ENCODE data around the gene OMP. TPM values are rescaled to one million over a fixed set of nuclear protein-coding genes. Genes with fewer than 3 reads are reported as not detected.

The OMP gene
- total RNA-seq, 2 experiments from 2014 or later: not detected

GRCh38 chr11:77127920-77128691, 25.5 kb downstream of the OMP start, which contains the start of gene MYO7A:
Gene MYO7A (plus strand): TSS chr11:77128246. CDS start chr11:77130635, 2,389 bp downstream.
- Mint-ChIP-seq H3K27ac (no peak within 1 kb of the TSS), H3K27me3 (peaks cover 2% of the 10 kb centered on the region), H3K4me3 (peak within 1 kb of the TSS; percentile 29), H3K9me3 (no peaks in the 10 kb centered on the region), H3K36me3 (no peaks in the 10 kb centered on the region), H3K4me1 (ENCODE audit: low read depth) (peaks cover 5% of the 10 kb centered on the region)
- ChIA-PET CTCF (interaction anchor here (0.9 to 5.8 kb wide), 33 partner anchors 8 to 421 kb away, joined by 3 to 149 read pairs (median 5); no protein-coding TSS in a partner anchor), POLR2A (no interaction called here)
- intact Hi-C loops (cut with micrococcal nuclease): loop anchor here (1.0 to 2.0 kb wide), 2 partner anchors 60 to 421 kb away; no protein-coding TSS in a partner anchor
- DNase-seq: no peak

GRCh38 chr11:77129069-77129841, 26.6 kb downstream of the OMP start:
- CTCF ChIA-PET: interaction anchor here (0.6 to 5.8 kb wide), 5 partner anchors 38 to 488 kb away, joined by 3 to 149 read pairs (median 12); no protein-coding TSS in a partner anchor
- peaks cover 5% of the 10 kb centered on the region for H3K4me1 Mint-ChIP-seq (ENCODE audit: low read depth)
- H3K4me3 Mint-ChIP-seq: no peak overlapping the region
- no peak overlapping the region for H3K27ac Mint-ChIP-seq
- POLR2A ChIA-PET: no interaction called here
- intact Hi-C loops (cut with micrococcal nuclease): no loop called here
- DNase-seq: no peak
- peaks cover 2% of the 10 kb centered on the region for H3K27me3 Mint-ChIP-seq
- H3K9me3 Mint-ChIP-seq: no peaks in the 10 kb centered on the region
- no peaks in the 10 kb centered on the region for H3K36me3 Mint-ChIP-seq

- Mint-ChIP-seq H3K4me3 (no peak overlapping the region), H3K9me3 (no peaks in the 10 kb centered on the region)
- POLR2A ChIA-PET: no interaction called here
These were observed 27.5 kb downstream of the OMP start for GRCh38 chr11:77129842-77130756.

GRCh38 chr11:77130763-77131513, 28.3 kb downstream of the OMP start:
- Mint-ChIP-seq H3K27me3 (peaks cover 2% of the 10 kb centered on the region), H3K36me3 (no peaks in the 10 kb centered on the region), H3K27ac (no peak overlapping the region), H3K4me1 (ENCODE audit: low read depth) (peaks cover 5% of the 10 kb centered on the region), H3K9me3 (no peaks in the 10 kb centered on the region), H3K4me3 (no peak overlapping the region)
- ChIA-PET POLR2A (no interaction called here), CTCF (interaction anchor here (0.8 to 5.8 kb wide), 4 partner anchors 35 to 417 kb away, joined by 3 to 149 read pairs (median 4); no protein-coding TSS in a partner anchor)
- intact Hi-C loops (cut with micrococcal nuclease): no loop called here
- DNase-seq: no peak

More at GRCh38 chr11:77129842-77130756, 27.5 kb downstream of the OMP start:
- Mint-ChIP-seq H3K36me3 (no peaks in the 10 kb centered on the region), H3K27me3 (peaks cover 2% of the 10 kb centered on the region), H3K27ac (no peak overlapping the region), H3K4me1 (ENCODE audit: low read depth) (peaks cover 5% of the 10 kb centered on the region)
- CTCF ChIA-PET: interaction anchor here (0.6 to 5.8 kb wide), 6 partner anchors 35 to 487 kb away, joined by 3 to 149 read pairs (median 3); no protein-coding TSS in a partner anchor
- intact Hi-C loops (cut with micrococcal nuclease): no loop called here
- no peak for DNase-seq

- POLR2A ChIA-PET: no interaction called here
- H3K27me3 Mint-ChIP-seq: peaks cover 2% of the 10 kb centered on the region
- CTCF ChIA-PET: interaction anchor here (1.3 kb wide), 1 partner anchor 40 kb away, joined by 5 read pairs; no protein-coding TSS in a partner anchor
- H3K9me3 Mint-ChIP-seq: no peaks in the 10 kb centered on the region
- H3K4me3 Mint-ChIP-seq: no peak overlapping the region
- intact Hi-C loops (cut with micrococcal nuclease): no loop called here
- H3K27ac Mint-ChIP-seq: no peak overlapping the region
- DNase-seq: no peak
- H3K4me1 Mint-ChIP-seq (ENCODE audit: low read depth): peaks cover 5% of the 10 kb centered on the region
- H3K36me3 Mint-ChIP-seq: no peaks in the 10 kb centered on the region
These were observed 28.9 kb downstream of the OMP start for GRCh38 chr11:77131560-77131959.

- Mint-ChIP-seq H3K27ac (no peak overlapping the region), H3K4me3 (no peak overlapping the region)
- POLR2A ChIA-PET: no interaction called here
These were observed 32.4 kb downstream of the OMP start for GRCh38 chr11:77135069-77135468.

GRCh38 chr11:77136074-77136473, 33.4 kb downstream of the OMP start:
- H3K27ac Mint-ChIP-seq: no peak overlapping the region
- no peaks in the 10 kb centered on the region for H3K4me1 Mint-ChIP-seq (ENCODE audit: low read depth)
- intact Hi-C loops (cut with micrococcal nuclease): no loop called here
- ChIA-PET CTCF (interaction anchor here (1.7 kb wide), 1 partner anchor 8 kb away, joined by 9 read pairs; the partner anchor contains the start of gene MYO7A), POLR2A (no interaction called here)
- H3K36me3 Mint-ChIP-seq: no peaks in the 10 kb centered on the region
- H3K27me3 Mint-ChIP-seq: peaks cover 14% of the 10 kb centered on the region
- peak; percentile 45 for DNase-seq
- no peak overlapping the region for H3K4me3 Mint-ChIP-seq
- H3K9me3 Mint-ChIP-seq: no peaks in the 10 kb centered on the region

More at GRCh38 chr11:77135069-77135468, 32.4 kb downstream of the OMP start:
- Mint-ChIP-seq H3K27me3 (peaks cover 14% of the 10 kb centered on the region), H3K4me1 (ENCODE audit: low read depth) (no peaks in the 10 kb centered on the region), H3K9me3 (no peaks in the 10 kb centered on the region), H3K36me3 (no peaks in the 10 kb centered on the region)
- intact Hi-C loops (cut with micrococcal nuclease): no loop called here
- CTCF ChIA-PET: no interaction called here
- DNase-seq: no peak

GRCh38 chr11:77136784-77137420, 34.3 kb downstream of the OMP start:
- Mint-ChIP-seq H3K27me3 (peaks cover 14% of the 10 kb centered on the region), H3K27ac (no peak overlapping the region), H3K9me3 (no peaks in the 10 kb centered on the region), H3K4me3 (no peak overlapping the region), H3K36me3 (no peaks in the 10 kb centered on the region), H3K4me1 (ENCODE audit: low read depth) (no peaks in the 10 kb centered on the region)
- no peak for DNase-seq
- intact Hi-C loops (cut with micrococcal nuclease): no loop called here
- ChIA-PET CTCF (interaction anchor here (0.6 to 1.7 kb wide), 2 partner anchors 9 to 46 kb away, joined by 3 to 9 read pairs; partner anchors contain the start of gene MYO7A), POLR2A (no interaction called here)

GRCh38 chr11:77137421-77137820, 34.8 kb downstream of the OMP start:
- intact Hi-C loops (cut with micrococcal nuclease): no loop called here
- H3K4me3 Mint-ChIP-seq: no peak overlapping the region
- ChIA-PET CTCF (interaction anchor here (0.6 to 1.7 kb wide), 2 partner anchors 10 to 46 kb away, joined by 3 to 9 read pairs; partner anchors contain the start of gene MYO7A), POLR2A (no interaction called here)
- no peaks in the 10 kb centered on the region for H3K4me1 Mint-ChIP-seq (ENCODE audit: low read depth)
- no peaks in the 10 kb centered on the region for H3K36me3 Mint-ChIP-seq
- no peak for DNase-seq
- no peak overlapping the region for H3K27ac Mint-ChIP-seq
- H3K27me3 Mint-ChIP-seq: peaks cover 14% of the 10 kb centered on the region
- no peaks in the 10 kb centered on the region for H3K9me3 Mint-ChIP-seq

GRCh38 chr11:77138106-77138649, 35.5 kb downstream of the OMP start:
- Mint-ChIP-seq H3K27ac (no peak overlapping the region), H3K4me1 (ENCODE audit: low read depth) (no peaks in the 10 kb centered on the region), H3K36me3 (no peaks in the 10 kb centered on the region), H3K27me3 (peaks cover 14% of the 10 kb centered on the region), H3K4me3 (no peak overlapping the region), H3K9me3 (no peaks in the 10 kb centered on the region)
- ChIA-PET CTCF (no interaction called here), POLR2A (no interaction called here)
- intact Hi-C loops (cut with micrococcal nuclease): no loop called here
- DNase-seq: no peak
